ENCODE measurements around the gene SLC16A8. TPM values are rescaled to one million over a fixed set of nuclear protein-coding genes. Genes with fewer than 3 reads are reported as not detected.
A peak's percentile ranks its signal among the peaks of the same experiment; 100 is the strongest.

Gene SLC16A8
- total and polyA plus RNA-seq, 7 donors, result 0.23 to 1.0 (median 0.29) TPM; not detected in 3

- Histone ChIP-seq H3K27me3 (ENCODE audit: insufficient read depth in 3 of 3, low read length in 2 of 3) (no peaks in the 10 kb centered on the region), H3K9me3 (no peaks in the 10 kb centered on the region), H3K36me3 (ENCODE audit: insufficient read depth in 1 of 2, low read depth in 1 of 2) (no peaks in the 10 kb centered on the region), H3K27ac (no peak overlapping the region), H3K4me3 (no peak overlapping the region), H3K4me1 (no peaks in the 10 kb centered on the region)
- TF ChIP-seq CTCF (IDR thresholded peaks at IDR 0.05), result no peak
- DNase-seq (no peak), ATAC-seq (no peak)
- intact Hi-C loops (cut with DNase I), result no loop called here
- WGBS, 3 donors, result 66 to 76% (median 74%) methylated on average over 9 of the region's 9 CpGs
Observed at GRCh38 chr22:38098410-38099249, 14.6 kb upstream of the SLC16A8 start.

- DNase-seq (no peak), ATAC-seq (peak in 1 of 4 donors; percentile 39)
- WGBS, 3 donors, result 49 to 51% (median 49%) methylated on average over 28 to 32 of the region's 32 CpGs
- Histone ChIP-seq H3K4me1 (no peaks in the 10 kb centered on the region), H3K27ac (no peak overlapping the region), H3K9me3 (no peaks in the 10 kb centered on the region), H3K4me3 (no peak overlapping the region), H3K27me3 (ENCODE audit: insufficient read depth in 3 of 3, low read length in 2 of 3) (no peaks in the 10 kb centered on the region), H3K36me3 (ENCODE audit: insufficient read depth in 1 of 2, low read depth in 1 of 2) (no peaks in the 10 kb centered on the region)
- intact Hi-C loops (cut with DNase I), result no loop called here
- TF ChIP-seq CTCF (IDR thresholded peaks at IDR 0.05), result no peak
Observed at GRCh38 chr22:38097557-38098409, 13.8 kb upstream of the SLC16A8 start.

GRCh38 chr22:38097058-38097457 lies 13.1 kb upstream of the SLC16A8 start:
- Histone ChIP-seq H3K27me3 (ENCODE audit: insufficient read depth in 3 of 3, low read length in 2 of 3) (no peaks in the 10 kb centered on the region), H3K36me3 (ENCODE audit: insufficient read depth in 1 of 2, low read depth in 1 of 2) (no peaks in the 10 kb centered on the region), H3K4me1 (no peaks in the 10 kb centered on the region), H3K9me3 (no peaks in the 10 kb centered on the region), H3K27ac (no peak overlapping the region), H3K4me3 (no peak overlapping the region)
- intact Hi-C loops (cut with DNase I), result no loop called here
- DNase-seq, result no peak
- no peak for TF ChIP-seq CTCF (IDR thresholded peaks at IDR 0.05)
- ATAC-seq, result no peak
- WGBS, 3 donors, result 79 to 85% (median 82%) methylated on average over 15 of the region's 15 CpGs

- H3K27ac ChIP-seq, result no peak overlapping the region
- H3K4me3 ChIP-seq, result peak overlapping the region; percentile 49
- H3K36me3 ChIP-seq (ENCODE audit: insufficient read depth in 1 of 2, low read depth in 1 of 2), result no peaks in the 10 kb centered on the region
- DNase-seq, result peak in 1 of 2 donors; percentile 12
- intact Hi-C loops (cut with DNase I), result no loop called here
- no peak for TF ChIP-seq CTCF (IDR thresholded peaks at IDR 0.05)
- no peaks in the 10 kb centered on the region for H3K9me3 ChIP-seq
- H3K27me3 ChIP-seq (ENCODE audit: insufficient read depth in 3 of 3, low read length in 2 of 3), result peaks cover 0 to 11% (median 2%) of the 10 kb centered on the region in 3 donors
- peak in 1 of 4 donors; percentile 9 for ATAC-seq
- peaks cover 4% of the 10 kb centered on the region for H3K4me1 ChIP-seq
- WGBS, 3 donors, result 26 to 43% (median 43%) methylated on average over 15 to 33 of the region's 34 CpGs
Observed at GRCh38 chr22:38089474-38089851, 5.5 kb upstream of the SLC16A8 start.

Data from psoas muscle (tissue), 8 donors.